GM19455 (cell line): ENCODE data around the gene LTBP1.

Experiments used
- ATAC-seq: cut with Tn5 transposase; IDR thresholded peaks from one replicate; pipeline ENCODE4 v1.9.1; 2021; ENCODE audit not compliant: unreplicated experiment

The LTBP1 gene

GRCh38 chr2:33071591-33071990 lies 124.8 kb downstream of the LTBP1 start:
- no peak for ATAC-seq

DNA sequence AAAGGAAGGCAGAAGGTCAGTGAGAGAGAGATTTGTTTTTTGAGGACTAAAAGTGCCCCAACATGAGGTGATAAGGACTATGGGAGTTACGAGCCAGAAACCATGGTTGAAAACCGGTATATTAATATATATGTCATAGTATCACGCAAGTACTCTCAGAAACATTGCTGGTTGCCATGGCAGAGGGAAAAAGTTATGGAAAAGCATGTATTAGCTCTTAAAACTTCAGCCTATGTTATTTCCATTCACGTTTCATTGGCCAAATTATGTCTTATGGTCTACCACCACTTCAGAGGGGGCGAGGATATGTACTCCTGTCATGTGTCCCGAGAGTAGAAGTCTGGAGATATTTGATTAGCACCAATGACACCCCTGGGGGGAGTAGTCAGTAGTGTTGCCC lies 125.9 kb downstream of the LTBP1 start:
- ATAC-seq, result no peak

- no peak for ATAC-seq
These were observed 126.3 kb downstream of the LTBP1 start for GRCh38 chr2:33073018-33073417.

- no peak for ATAC-seq
These were observed 127.4 kb downstream of the LTBP1 start for GRCh38 chr2:33074197-33074596.

- no peak for ATAC-seq
These were observed 130.6 kb downstream of the LTBP1 start for GRCh38 chr2:33077311-33077710.

DNA sequence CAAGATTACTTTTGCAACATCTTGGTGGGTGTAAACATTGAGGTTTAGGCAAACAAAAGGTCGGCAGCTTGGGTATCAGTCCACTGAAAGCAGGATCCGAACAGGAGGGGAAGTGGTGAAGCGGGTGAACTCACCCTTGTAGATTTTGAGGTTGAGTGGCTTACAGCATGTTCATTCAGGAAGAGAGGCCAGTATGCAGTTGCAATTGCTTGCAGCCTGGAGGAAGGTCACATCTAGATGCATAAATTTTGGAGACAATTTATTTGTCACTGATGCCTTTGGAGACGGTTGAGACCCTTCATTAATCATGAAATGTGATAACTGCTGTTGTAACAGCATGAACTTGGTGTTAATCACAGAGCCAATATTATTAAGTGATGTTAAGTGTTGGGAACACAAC lies 131.1 kb downstream of the LTBP1 start:
- ATAC-seq, result no peak

- ATAC-seq, result no peak
These were observed 134.9 kb downstream of the LTBP1 start for GRCh38 chr2:33081691-33082090.

- ATAC-seq, result no peak
These were observed 137.1 kb downstream of the LTBP1 start for GRCh38 chr2:33083699-33084387.

DNA sequence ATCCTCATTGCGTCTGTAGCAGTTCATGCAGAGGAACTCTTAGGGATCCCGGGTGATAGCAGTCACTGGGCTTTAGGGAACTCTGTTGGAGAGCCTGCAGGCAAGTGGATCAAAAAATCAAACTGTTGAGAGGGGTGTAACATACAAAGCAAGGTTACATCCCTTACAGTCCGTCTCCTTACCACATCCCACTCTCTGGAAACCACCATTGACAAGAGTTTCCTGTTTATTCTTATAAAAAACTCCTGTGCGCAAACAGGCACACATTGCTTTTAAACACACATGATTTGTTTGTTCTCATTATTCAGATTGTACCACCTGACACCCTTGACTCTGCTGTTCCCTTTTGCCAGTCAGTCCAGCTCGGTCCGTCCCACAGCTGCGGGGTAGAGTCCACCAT lies 137.7 kb downstream of the LTBP1 start:
- no peak for ATAC-seq

GRCh38 chr2:33085646-33086045 lies 138.9 kb downstream of the LTBP1 start:
- ATAC-seq, result no peak

- no peak for ATAC-seq
These were observed 139.8 kb downstream of the LTBP1 start for GRCh38 chr2:33086400-33087015.

DNA sequence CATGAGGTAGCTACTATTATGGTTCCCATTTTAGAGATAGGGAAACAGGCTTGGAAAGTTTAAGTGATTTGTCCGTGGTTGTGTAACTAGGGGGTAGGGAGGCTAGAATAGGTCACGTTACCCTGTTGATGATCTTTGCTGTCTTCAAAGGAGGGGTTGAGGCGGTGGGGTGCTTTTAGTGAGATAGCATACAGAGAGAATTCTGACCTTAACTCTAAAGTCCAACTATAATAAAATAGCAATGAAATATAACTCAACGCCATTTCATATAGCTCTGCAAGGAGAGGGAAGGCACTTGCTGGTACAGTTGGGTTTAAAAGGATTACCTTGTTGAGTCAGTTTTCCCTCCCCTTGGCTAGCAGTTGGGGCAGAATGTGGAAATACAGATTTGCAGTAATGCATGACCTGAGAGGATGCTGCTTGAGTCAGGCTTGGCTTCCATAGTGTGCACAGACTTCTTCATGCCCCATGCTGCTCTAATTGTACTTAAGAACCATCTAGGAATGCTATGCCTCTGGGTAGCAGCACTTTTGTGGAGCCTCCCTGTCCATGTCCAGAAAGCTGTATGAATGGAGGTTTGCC lies 143.9 kb downstream of the LTBP1 start:
- ATAC-seq, result no peak

GRCh38 chr2:33091541-33092123 lies 144.9 kb downstream of the LTBP1 start:
- no peak for ATAC-seq

DNA sequence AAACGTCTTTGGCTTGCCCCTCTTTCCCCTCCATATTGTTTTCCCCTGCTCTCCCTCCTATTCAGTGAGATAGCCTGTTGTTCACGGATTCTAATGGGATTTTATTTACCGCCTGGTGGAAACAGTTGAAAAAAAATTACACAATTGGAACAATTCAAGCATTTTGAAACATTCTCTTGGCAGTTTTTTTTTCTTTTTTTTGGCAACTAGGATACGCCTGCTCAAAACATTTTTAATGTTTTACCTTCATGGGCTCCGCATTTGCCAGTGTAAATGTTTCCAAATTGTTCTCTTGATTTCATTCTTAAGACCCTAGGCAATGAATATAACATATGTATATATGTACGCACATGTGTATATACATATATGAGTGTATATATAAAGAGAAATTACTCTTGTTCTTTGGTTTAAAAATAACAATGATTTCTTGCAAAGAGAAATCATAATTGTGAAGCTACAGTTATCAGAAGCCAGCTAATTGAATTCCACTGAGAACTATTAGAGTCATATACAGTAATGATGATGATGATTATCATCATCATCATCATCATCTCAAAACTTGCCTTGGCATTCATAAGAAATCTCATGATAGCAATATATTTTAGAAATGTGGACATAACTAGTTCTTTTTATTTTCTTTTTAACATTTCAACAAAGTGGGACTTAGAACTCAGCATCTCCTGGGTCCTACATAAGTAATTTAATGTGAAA lies 146.7 kb downstream of the LTBP1 start:
- ATAC-seq, result no peak

DNA sequence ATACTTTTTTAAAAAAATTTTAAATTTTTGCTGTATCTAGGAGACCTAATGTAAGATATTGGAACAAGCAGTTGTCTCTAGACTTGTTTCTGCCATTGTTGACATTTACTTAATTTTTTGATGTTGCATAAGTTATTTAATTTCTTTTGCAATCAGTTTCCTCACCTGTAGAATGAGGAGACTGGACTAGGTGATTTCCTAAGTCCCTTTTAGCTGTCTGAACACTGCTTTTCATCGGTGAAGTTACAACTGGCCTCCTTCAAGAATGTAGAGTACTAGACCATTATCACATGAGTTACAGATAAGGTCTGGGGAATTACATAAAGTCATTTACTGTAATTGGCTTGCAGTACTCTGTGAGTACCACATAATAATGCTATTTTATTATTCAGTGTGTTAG lies 147.6 kb downstream of the LTBP1 start:
- ATAC-seq, result no peak

- ATAC-seq, result no peak
These were observed 153.2 kb downstream of the LTBP1 start for GRCh38 chr2:33099989-33100388.

GRCh38 chr2:33100921-33101320 lies 154.2 kb downstream of the LTBP1 start:
- no peak for ATAC-seq

- no peak for ATAC-seq
These were observed 157.4 kb downstream of the LTBP1 start for GRCh38 chr2:33104052-33104623.

- no peak for ATAC-seq
These were observed 158.0 kb downstream of the LTBP1 start for GRCh38 chr2:33104726-33105125.

- no peak for ATAC-seq
These were observed 159.4 kb downstream of the LTBP1 start for GRCh38 chr2:33106115-33106514.
